HCT116 (cell line): ENCODE data around the gene UNKL. TPM values are rescaled to one million over a fixed set of nuclear protein-coding genes. Genes with fewer than 3 reads are reported as not detected.

Experiments used
- ATAC-seq: fragments of 200-7000 bp; cut with Tn5 transposase; 2 replicates; pipeline ENCODE4 v1.9.1; 2020; ENCODE audit warnings: mild to moderate bottlenecking, moderate library complexity
- BruUV-seq: library from RNA; stranded (reverse); fragments of 400-500 nt; replicated peaks from 2 replicates; lab custom pipeline; 2021; lab: Mats Ljungman, UMichigan
- CTCF ChIA-PET: fragments of 300-600 bp; sonication (Branson Sonifier 250); formaldehyde crosslinking; loops from one replicate; lab custom pipeline; 2021; ENCODE audit warnings: antibody characterized with exemption; lab: Charles Lee
- POLR2A ChIA-PET: fragments of 300-600, 350-600 bp; sonication (Branson Sonifier 250); formaldehyde crosslinking; loops from one replicate; lab custom pipeline; 2021; ENCODE audit warnings: antibody characterized with exemption; lab: Charles Lee
- RAD21 ChIA-PET, 2 experiments: fragments of 300-600 bp; sonication (Branson Sonifier 250); formaldehyde crosslinking; loops; one replicate each; lab custom pipeline; 2023; ENCODE audit warnings: low total read pairs in 2 of 2; ENCODE audit not compliant: uncharacterized antibody in 2 of 2, unreplicated experiment in 2 of 2, low non-redundant PET in 1 of 2; lab: Charles Lee
- DNase-seq: peaks from one replicate; pipeline ENCODE4 v3.0.0-alpha.2; 2010; ENCODE audit warnings: low read depth, low spot score
- H2AFZ ChIP-seq: fragments of 200-600 bp; shearing (Covaris generic), sonication (generic); 2 replicates; pipeline ENCODE4 v1.6.1; 2017; ENCODE audit warnings: low read depth, mixed run types, mixed read lengths, antibody characterized with exemption, low read length; ENCODE audit not compliant: poor library complexity, severe bottlenecking
- H3K27ac ChIP-seq: 2 replicates; pipeline ENCODE4 v1.5.1; 2012; ENCODE audit warnings: low read depth, low read length
- H3K27me3 ChIP-seq: fragments of 200-600 bp; sonication (generic); 2 replicates; pipeline ENCODE4 v1.6.1; 2016; ENCODE audit warnings: mixed run types, low read length, mixed read lengths; ENCODE audit not compliant: insufficient read depth
- H3K36me3 ChIP-seq, 2 experiments: fragments of 200-500 bp in 1 of 2; fragments of 200-600 bp in 1 of 2; sonication (Bioruptor generic) in 1 of 2; sonication (generic) in 1 of 2; 2 replicates each; pipeline versions ENCODE4 v1.5.1 to v1.6.1; 2014 to 2016; ENCODE audit warnings: low read length in 2 of 2, inconsistent platforms in 1 of 2, mixed read lengths in 1 of 2, mixed run types in 1 of 2; ENCODE audit not compliant: insufficient read depth in 2 of 2, control insufficient read depth in 1 of 2
- H3K4me1 ChIP-seq, 2 experiments: fragments of 200-600 bp in 1 of 2; sonication (generic) in 1 of 2; 2 replicates each; pipeline versions ENCODE4 v1.5.1 to v1.6.1; 2012 to 2017; ENCODE audit warnings: low read length in 2 of 2, inconsistent platforms in 1 of 2, mild to moderate bottlenecking in 1 of 2, mixed read lengths in 1 of 2, mixed run types in 1 of 2, moderate library complexity in 1 of 2; ENCODE audit not compliant: insufficient read depth in 2 of 2, control insufficient read depth in 1 of 2
- H3K4me2 ChIP-seq: fragments of 200-600 bp; sonication (generic); 2 replicates; pipeline ENCODE4 v1.6.1; 2017; ENCODE audit warnings: mixed run types, low read length, mixed read lengths
- H3K4me3 ChIP-seq, 2 experiments: fragments of 200-600 bp in 1 of 2; sonication (generic) in 1 of 2; replicated peaks in 1 of 2; 2 replicates each; pipeline ENCODE4 v1.5.1; 2011 to 2016; ENCODE audit warnings: low read length in 2 of 2, control low read depth in 1 of 2, low read depth in 1 of 2, mild to moderate bottlenecking in 1 of 2, mixed read lengths in 1 of 2, mixed run types in 1 of 2
- H3K79me2 ChIP-seq: fragments of 200-600 bp; sonication (generic); 2 replicates; pipeline ENCODE4 v1.6.1; 2017; ENCODE audit warnings: mild to moderate bottlenecking, mixed run types, low read length, moderate library complexity, mixed read lengths; ENCODE audit not compliant: insufficient read depth
- H3K9ac ChIP-seq: fragments of 200-600 bp; sonication (generic); 2 replicates; pipeline ENCODE4 v1.6.1; 2016; ENCODE audit warnings: low read length, mixed read lengths
- H3K9me2 ChIP-seq: fragments of 200-600 bp; sonication (generic), shearing (Covaris generic); 2 replicates; pipeline ENCODE4 v1.6.1; 2017; ENCODE audit warnings: mixed run types, mild to moderate bottlenecking, moderate library complexity; ENCODE audit not compliant: insufficient read depth
- H3K9me3 ChIP-seq, 2 experiments: fragments of 200-500 bp in 1 of 2; fragments of 200-600 bp in 1 of 2; sonication (Bioruptor generic) in 1 of 2; sonication (generic) in 1 of 2; 2 replicates each; pipeline ENCODE4 v1.6.1; 2014 to 2017; ENCODE audit warnings: low read length in 2 of 2, mixed read lengths in 2 of 2, inconsistent platforms in 1 of 2, low read depth in 1 of 2, mild to moderate bottlenecking in 1 of 2, mixed run types in 1 of 2, moderate library complexity in 1 of 2; ENCODE audit not compliant: control insufficient read depth in 1 of 2, insufficient read depth in 1 of 2
- H4K20me1 ChIP-seq: fragments of 200-600 bp; sonication (generic), shearing (Covaris generic); 2 replicates; pipeline ENCODE4 v1.6.1; 2017; ENCODE audit warnings: mixed run types, mild to moderate bottlenecking, moderate library complexity; ENCODE audit not compliant: insufficient read depth
- EZH2 ChIP-seq: fragments of 200-600 bp; sonication (generic); IDR thresholded peaks from 2 replicates; pipeline ENCODE4 v1.6.1; 2017; ENCODE audit warnings: antibody characterized with exemption, mixed run types
- EZH2phosphoT487 ChIP-seq: fragments of 200-600 bp; IDR thresholded peaks from 2 replicates; pipeline ENCODE4 v1.6.1; 2018; ENCODE audit warnings: antibody characterized with exemption, borderline replicate concordance
- POLR2AphosphoS5 ChIP-seq: IDR thresholded peaks from 2 replicates; pipeline ENCODE4 v1.6.1; 2011; ENCODE audit warnings: mild to moderate bottlenecking, low read depth, low read length, moderate library complexity
- intact Hi-C: fragments of 100-400 bp; cut with micrococcal nuclease; formaldehyde crosslinking; loops from 2 replicates; pipeline ENCODE4 v1.10.0; 2022
- total RNA-seq: library from RNA; stranded (reverse); gene quantifications from one replicate; pipeline ENCODE4 v1.2.1, GENCODE V29; 2021; ENCODE audit not compliant: unreplicated experiment

Gene UNKL
- total RNA-seq, 1 experiment from 2014 or later = 24.9 TPM

GRCh38 chr16:1325673-1326371 lies 88.7 kb downstream of the UNKL start:
- H3K9ac ChIP-seq = no peak overlapping the region
- ATAC-seq = peak; percentile 23; the same call in 1 of the 2 replicates
- H3K4me3 ChIP-seq = no peak overlapping the region
- H3K9me2 ChIP-seq = no peaks in the 10 kb centered on the region
- no peak overlapping the region for H3K27ac ChIP-seq
- H3K36me3 ChIP-seq = peaks cover 13 to 16% of the 10 kb centered on the region in 2 experiments; a peak in 3 of 4 replicates
- POLR2A ChIA-PET = no interaction called here
- TF ChIP-seq EZH2phosphoT487 (no peak), POLR2AphosphoS5 (no peak)
- TF ChIP-seq, all 23 proteins: peak for 0
- H3K79me2 ChIP-seq = no peaks in the 10 kb centered on the region
- intact Hi-C loops = no loop called here
- H2AFZ ChIP-seq = no peak overlapping the region
- H4K20me1 ChIP-seq = peaks cover 4% of the 10 kb centered on the region; the same call in 1 of the 2 replicates
- H3K9me3 ChIP-seq = no peaks in the 10 kb centered on the region; a peak in 1 of 4 replicates
- H3K4me2 ChIP-seq = no peak overlapping the region
- no peaks in the 10 kb centered on the region for H3K27me3 ChIP-seq
- ChIA-PET CTCF (no interaction called here), RAD21 (no interaction called here)
- DNase-seq = no peak
- H3K4me1 ChIP-seq = no peaks in the 10 kb centered on the region
- no TSS peak for BruUV-seq

- H3K4me1 ChIP-seq = no peaks in the 10 kb centered on the region
- H3K9me3 ChIP-seq = no peaks in the 10 kb centered on the region; a peak in 1 of 4 replicates
- ChIA-PET POLR2A (no interaction called here), CTCF (no interaction called here), RAD21 (no interaction called here)
- H4K20me1 ChIP-seq = peaks cover 4% of the 10 kb centered on the region; the same call in 1 of the 2 replicates
- H3K9me2 ChIP-seq = no peaks in the 10 kb centered on the region
- H2AFZ ChIP-seq = no peak overlapping the region
- no peaks in the 10 kb centered on the region for H3K27me3 ChIP-seq
- ATAC-seq = 0 out of 2 replicates have a peak, but pooled peaks have one; percentile 7
- H3K36me3 ChIP-seq = peaks cover 18 to 19% of the 10 kb centered on the region in 2 experiments; a peak in 3 of 4 replicates
- no peak for DNase-seq
- no peak overlapping the region for H3K4me3 ChIP-seq
- intact Hi-C loops = no loop called here
- no peak overlapping the region for H3K4me2 ChIP-seq
- BruUV-seq = no TSS peak
- no peak for TF ChIP-seq EZH2
- no peak overlapping the region for H3K27ac ChIP-seq
- peaks cover under 1% of the 10 kb centered on the region; the same call in 1 of the 2 replicates for H3K79me2 ChIP-seq
- no peak overlapping the region for H3K9ac ChIP-seq
These were observed 89.2 kb downstream of the UNKL start for GRCh38 chr16:1325261-1325660.
